D341Med (cell line): ENCODE data around the gene NOP14.
"Not testable (repeated sequence)": the region's sequence is repeated elsewhere in the genome, so short reads cannot be mapped to it uniquely, and the experiment has no call there.

Experiments used
- DNase-seq: peaks from one replicate; pipeline ENCODE4 v3.0.0; 2012; ENCODE audit warnings: low spot score

NOP14 gene

DNA sequence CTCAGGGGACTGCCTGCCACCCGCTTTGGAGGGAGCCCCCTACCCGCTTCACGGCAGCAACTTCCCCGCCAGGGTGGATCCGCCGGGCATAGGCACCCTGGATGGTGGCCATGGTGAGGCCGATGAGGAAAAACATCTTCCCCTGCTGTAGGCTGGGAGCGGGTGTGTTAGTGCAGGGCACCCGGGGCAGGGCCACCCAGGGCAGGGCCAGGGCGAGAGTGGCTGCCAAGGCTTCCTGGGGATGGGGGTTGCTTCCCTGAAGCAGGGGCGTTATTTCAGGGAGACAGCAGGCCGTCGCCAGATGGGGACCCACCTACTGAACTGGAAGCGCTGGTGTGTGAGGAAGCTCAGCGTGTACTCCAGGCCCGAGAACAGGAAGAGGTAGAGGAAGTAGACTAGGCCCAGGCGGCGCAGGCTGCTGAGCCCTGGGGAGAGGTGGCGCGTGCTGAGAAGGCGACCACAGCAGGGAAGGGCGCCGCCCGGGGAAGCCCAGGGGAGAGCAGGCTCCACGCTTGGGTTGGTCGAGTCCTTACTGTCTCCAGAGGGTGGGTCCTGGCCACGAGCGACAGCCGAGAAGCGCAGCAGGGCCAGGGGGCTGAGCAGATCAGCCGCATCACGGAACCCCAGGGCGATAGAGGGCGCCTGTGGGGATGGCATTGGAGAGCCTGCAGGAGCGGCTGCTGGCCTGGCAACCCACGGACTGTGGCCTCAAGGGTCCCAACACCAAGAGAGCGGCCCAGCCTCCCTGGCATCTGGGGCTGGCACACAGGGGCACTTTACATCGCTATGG, 31.5 kb downstream of the NOP14 start:
- DNase-seq: no peak

DNA sequence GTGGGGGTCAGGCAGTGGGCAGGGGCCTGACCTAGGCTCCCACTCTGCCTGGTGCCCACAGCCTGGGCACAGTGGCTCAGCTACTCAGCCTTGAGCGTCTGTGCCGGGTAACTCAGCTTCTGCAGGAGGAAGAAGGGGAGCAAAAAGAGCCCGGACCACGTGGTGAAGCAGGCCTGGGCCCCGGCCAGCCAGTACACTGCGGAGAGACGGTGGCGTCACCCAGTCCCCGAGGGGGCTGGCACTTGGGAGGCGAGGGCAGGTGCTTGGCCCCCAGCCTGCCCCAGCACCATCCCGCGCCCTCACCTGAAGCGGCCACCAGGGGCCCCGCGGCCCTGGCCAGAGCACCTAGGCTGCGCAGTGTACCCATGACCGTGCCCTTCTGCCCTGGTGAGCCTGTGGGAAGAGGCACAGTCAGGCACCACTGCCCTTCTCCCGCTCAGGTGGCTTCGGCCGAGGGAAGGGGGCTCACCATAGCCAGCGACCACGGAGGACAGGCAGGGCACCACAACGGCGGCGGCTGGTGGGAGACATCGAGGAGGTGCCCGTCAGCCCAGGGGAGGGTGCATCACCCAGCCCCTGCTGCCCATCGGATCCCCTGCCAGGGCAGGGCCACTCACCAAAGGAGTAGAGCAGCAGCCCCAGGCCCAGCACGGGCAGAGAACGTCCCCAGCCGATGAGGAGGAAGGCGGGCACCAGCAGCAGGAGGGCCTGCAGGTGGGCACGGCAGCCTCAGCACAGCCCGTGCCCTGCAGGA, 32.3 kb downstream of the NOP14 start:
- DNase-seq: no peak

- no peak for DNase-seq
These were observed 33.0 kb downstream of the NOP14 start for GRCh38 chr4:2930135-2930757.

DNA sequence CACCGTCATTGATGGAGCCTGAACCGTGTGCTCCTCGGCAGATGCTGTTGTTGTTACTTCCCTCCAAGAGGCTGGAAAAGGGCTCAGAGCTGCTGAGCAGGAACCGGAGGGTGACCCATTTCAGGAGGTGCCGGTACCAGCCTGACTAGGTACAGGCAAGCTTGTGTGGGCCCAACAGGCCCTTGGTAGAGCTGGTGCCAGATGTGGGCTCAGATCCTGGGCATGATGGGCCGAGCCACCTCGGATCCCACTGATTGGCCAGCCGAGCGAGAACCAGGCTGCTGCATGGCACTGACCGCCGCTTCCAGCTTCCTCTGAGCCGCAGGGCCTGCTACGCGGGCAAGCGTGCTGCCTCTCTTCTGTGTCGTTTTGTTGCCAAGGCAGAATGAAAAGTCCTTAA, 33.7 kb downstream of the NOP14 start:
- no peak for DNase-seq

DNA sequence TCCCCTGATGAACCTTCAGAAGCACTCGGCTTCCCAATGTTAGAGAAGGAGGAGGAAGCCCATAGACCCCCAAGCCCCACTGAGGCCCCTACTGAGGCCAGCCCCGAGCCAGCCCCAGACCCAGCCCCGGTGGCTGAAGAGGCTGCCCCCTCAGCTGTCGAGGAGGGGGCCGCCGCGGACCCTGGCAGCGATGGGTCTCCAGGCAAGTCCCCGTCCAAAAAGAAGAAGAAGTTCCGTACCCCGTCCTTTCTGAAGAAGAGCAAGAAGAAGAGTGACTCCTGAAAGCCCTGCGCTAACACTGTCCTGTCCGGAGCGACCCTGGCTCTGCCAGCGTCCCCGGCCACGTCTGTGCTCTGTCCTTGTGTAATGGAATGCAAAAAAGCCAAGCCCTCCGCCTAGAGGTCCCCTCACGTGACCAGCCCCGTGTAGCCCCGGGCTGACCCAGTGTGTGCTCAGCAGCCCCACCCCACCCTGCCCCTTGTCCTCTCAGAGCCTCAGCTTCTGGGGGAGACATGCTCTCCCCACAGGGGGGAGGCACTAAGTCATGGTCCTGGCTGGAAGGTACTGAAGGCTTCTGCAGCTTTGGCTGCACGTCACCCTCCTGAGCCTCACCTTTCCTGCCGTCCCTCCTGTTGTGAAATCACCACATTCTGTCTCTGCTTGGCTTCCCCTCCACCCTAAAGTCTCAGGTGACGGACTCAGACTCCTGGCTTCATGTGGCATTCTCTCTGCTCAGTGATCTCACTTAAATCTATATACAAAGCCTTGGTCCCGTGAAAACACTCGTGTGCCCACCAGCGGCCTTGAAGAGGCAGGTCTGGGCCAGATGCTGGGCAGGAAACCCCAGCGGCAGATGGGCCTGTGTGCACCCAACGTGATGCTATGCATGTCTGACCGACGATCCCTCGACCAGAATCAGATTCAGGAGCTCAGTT, 34.7 kb downstream of the NOP14 start:
- no peak for DNase-seq

DNA sequence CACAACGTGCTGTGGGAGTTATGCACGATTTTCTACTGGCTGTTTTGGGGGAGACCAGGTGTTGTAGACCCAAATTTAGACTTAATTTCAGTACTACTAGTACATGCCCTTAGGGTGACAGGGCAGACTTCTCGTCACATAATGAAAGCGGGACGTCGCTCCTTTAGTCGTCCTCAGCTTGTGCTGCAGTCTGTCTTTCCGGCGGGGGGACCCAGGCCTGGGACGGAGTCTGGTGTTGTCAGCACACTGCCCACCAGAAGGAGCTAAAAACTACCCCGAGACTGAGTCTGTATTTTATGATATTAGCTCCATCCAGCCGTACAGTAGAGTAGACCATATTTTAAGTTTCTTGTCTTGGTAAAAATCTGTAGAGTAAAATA, 35.5 kb downstream of the NOP14 start:
- DNase-seq: no peak

DNA sequence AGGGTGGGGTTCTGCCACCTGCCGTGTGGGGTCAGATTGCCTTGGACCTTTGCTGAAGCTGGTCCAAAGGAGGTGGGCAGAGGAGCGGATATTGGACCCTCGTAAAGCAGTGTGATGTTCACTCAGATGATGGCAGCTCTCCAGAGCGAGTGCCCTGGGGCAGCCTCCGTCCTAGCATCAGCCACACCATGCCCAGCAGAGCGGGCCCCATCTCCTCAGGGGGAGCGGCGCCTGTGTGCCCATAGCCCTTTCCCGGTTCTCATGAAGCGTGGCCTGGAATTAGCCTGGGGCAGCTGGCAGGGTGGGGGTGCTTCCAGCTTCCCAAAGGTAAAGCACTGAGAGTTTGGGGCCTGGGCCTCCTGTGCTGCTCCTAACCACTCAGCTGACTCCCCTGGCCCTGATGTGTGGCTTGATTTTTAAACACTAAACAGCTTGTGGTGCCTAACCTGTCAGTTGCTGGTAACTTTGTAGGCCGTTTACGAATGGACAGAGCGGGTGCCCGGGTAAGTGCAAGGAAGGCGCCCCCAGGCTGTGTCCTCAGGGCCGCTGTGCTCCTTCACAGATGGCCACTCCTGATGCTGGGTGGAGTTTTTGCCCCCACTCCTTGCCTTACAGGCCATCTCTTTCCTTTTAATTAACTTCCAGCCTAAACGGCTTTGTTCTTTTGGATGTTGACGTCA, 36.0 kb downstream of the NOP14 start:
- DNase-seq: no peak

DNA sequence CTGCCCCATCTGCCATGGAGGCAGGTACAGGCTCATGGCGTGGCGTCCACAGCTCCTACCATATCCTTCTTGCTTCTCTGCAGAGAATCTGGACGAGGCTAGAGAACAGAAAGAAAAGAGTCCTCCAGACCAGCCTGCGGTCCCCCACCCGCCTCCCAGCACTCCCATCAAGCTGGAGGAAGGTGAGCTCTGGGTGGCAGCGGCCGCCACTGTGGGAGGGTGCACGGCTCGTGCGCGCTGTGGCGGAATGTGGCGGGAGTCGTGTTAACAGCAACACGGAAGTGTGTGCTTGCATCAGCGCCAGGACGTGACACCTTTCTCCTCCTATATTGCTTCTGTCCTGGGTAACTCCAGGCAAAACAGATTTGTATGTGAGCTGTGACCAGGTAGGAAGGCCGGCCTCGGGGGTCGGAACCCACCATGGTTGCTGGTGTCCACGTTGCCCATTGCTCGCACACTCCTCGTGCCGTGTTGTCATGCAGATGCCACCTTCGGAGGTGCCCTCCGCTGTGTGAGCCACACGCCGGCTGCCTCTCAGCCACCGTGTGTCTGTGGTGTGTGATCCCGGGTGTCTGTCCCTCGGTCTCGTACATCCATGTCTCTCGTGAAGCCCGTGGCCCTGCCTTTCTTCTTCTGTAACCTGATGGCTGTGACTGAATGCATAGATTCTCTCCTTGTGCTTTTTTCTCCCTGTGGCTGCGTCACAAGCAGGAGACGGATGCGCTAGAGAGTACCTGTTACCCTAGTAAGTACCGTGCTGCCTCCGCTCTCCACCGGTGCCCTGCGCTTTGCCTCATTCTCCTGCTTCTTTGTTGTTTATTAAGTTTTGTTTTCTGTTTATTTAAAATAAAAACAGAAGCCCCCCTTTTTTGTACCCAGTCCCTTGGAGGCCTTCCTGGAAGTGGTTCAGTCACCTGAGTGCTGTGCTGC, 37.0 kb downstream of the NOP14 start:
- no peak for DNase-seq

- DNase-seq: no peak
These were observed 37.7 kb downstream of the NOP14 start for GRCh38 chr4:2925496-2925895.

DNA sequence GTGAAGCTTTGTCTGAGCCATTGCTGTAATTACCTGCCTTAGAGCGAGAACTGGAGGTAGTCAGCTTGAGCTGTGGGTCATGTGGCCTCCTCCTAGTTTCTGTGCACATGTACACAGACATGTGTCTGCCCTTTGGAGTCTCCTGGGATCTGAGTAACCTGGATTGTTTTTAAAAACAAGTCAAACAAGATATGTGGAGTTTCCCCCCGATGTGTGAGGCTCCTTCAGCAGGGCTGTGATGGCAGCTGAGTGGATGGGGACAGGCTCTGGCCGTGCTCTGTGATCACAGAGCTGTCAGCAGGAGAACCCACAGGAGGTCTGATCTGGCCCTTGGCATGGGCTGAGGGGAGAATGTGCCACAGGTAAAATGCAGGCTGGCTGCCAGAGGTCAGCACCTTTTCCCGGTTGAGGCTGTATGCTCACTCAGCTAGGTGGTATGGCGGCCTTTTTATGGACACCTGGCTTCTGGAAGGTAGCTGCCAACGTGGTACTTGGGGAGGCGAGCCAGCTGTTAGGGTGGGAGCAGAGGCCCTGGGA, 38.4 kb downstream of the NOP14 start:
- DNase-seq: no peak

DNA sequence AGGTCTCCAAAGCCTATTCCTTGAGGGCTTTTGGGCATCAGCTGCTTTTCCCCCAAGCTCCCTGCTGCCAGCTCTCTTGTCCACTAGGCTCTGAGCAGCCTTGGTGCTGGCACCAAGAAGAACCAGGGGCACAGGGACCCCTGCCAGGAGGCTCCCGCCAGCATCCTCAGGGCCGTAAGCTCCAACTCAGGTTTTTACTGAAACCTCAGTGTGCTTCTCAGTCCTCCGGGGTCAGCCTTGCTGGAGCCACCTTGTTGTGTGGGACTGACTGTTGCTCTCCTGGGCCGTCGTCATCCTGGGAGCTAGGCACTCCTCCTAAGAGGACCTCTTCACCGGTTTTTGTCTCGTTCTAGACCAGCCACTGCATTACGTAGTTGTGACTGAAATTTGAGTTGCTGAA, 38.9 kb downstream of the NOP14 start:
- DNase-seq: no peak

- DNase-seq: no peak
These were observed 39.5 kb downstream of the NOP14 start for GRCh38 chr4:2923668-2924173.

GRCh38 chr4:2923141-2923551, 40.1 kb downstream of the NOP14 start:
- DNase-seq: no peak

DNA sequence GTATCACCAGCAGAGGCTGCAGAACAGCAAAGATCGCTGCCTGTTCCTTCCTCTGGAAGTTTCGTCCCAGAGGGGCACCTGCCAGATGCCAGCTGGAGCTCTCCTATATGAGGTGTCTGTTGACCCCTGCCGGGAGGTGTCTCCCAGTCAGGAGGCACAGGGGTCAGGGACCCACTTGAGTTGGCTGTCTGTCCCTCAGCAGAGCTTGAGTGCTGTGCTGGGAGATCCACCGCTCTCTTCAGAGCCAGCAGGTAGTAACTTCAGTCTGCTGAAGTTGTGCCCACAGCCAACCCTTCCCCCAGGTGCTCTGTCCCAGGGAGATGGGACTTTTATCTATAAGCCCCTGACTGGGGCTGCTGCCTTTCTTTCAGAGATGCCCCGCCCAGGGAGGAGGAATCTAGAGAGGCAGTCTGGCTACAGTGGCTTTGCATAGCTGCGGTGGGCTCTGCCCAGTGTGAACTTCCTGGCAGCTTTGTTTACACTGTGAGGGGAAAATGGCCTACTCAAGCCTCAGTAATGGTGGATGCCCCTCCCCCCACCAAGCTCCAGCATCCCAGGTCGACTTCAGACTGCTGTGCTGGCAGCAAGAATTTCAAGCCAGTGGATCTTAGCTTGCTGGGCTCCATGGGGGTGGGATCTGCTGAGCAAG, 40.6 kb downstream of the NOP14 start:
- not testable (repeated sequence) for DNase-seq

DNA sequence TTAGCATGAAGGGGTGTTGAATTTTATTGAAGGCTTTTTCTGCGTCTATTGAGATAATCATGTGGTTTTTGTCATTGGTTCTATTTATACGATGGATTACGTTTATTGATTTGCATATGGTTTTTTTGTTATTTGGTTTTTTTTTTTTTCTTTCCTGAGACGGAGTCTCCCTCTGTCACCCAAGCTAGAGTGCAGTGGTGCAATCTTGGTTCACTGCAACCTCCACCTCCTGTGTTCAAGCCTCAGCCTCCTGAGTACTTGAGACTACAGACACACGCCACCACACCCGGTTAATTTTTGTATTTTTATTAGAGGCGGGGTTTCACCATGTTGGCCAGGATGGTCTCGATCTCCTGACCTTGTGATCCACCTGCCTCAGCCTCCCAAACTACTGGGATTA, 44.5 kb downstream of the NOP14 start:
- not testable (repeated sequence) for DNase-seq

DNA sequence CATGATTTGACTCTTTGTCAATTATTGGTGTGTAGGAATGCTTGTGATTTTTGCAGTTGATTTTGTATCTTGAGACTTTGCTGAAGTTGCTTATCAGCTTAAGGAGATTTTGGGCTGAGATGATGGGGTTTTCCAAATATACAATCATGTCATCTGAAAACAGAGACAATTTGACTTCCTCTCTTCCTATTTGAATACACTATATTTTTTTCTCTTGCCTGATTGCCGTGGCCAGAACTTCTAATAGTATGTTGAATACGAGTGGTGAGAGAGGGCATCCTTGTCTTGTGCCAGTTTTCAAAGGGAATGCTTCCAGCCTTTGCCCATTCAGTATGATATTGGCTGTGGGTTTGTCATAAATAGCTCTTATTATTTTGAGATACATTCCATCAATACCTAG, 44.9 kb downstream of the NOP14 start:
- not testable (repeated sequence) for DNase-seq

GRCh38 chr4:2916696-2917095, 46.5 kb downstream of the NOP14 start:
- DNase-seq: not testable (repeated sequence)

DNA sequence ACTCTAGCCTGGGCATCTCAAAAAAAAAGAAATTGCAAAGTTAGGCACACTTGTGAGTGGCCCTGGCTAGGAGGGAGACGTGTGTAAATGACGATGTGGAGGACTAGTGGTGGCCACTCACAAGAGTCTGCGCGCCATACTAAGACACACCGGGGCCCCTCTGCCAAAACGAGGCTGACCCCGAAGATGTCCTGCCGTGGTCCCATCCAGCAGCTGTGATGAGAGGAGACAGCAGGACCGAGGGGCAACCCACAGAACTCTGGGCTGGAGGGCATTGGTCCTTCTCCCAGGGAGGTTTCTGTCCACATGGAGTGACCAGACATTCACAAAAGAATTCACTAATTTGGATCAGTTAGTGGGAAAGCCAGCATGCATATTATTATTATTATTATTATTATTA, 47.4 kb downstream of the NOP14 start:
- no peak for DNase-seq
